SK-N-SH treated with all-trans-retinoic acid at 6 μM for 48 hours (cell line): Measurements from ENCODE around the gene GRAP2.

Experiments used
- ARNTL ChIP-seq: fragments of 450-650 bp; formaldehyde crosslinking; IDR thresholded peaks from 2 replicates; pipeline ENCODE4 v1.5.0; 2020; ENCODE audit warnings: low read depth, mild to moderate bottlenecking, moderate library complexity, borderline replicate concordance
- GLIS3 ChIP-seq: fragments of 250-450 bp; sonication (Bioruptor Pico); IDR thresholded peaks from 2 replicates; pipeline ENCODE4 v1.5.0; 2020; ENCODE audit warnings: mild to moderate bottlenecking, moderate library complexity
- PATZ1 ChIP-seq: fragments of 250-450 bp; sonication (Bioruptor Pico); IDR thresholded peaks from 2 replicates; pipeline ENCODE4 v1.8.0; 2020; ENCODE audit warnings: mild to moderate bottlenecking, moderate library complexity, borderline replicate concordance
- ZFP3 ChIP-seq: fragments of 250-450 bp; sonication (Bioruptor Pico); IDR thresholded peaks from 2 replicates; pipeline ENCODE4 v1.5.0; 2020; ENCODE audit warnings: mild to moderate bottlenecking, moderate library complexity

GRCh38 chr22:39954584-39955055, 53.7 kb downstream of the GRAP2 start:
- TF ChIP-seq GLIS3 (CRISPR knock-in tag) = no peak
- TF ChIP-seq ARNTL (CRISPR knock-in tag) = no peak
- TF ChIP-seq ZFP3 (CRISPR knock-in tag) = no peak
- no peak for TF ChIP-seq PATZ1
